ENCODE data around the gene FAM219B.

FAM219B gene

DNA sequence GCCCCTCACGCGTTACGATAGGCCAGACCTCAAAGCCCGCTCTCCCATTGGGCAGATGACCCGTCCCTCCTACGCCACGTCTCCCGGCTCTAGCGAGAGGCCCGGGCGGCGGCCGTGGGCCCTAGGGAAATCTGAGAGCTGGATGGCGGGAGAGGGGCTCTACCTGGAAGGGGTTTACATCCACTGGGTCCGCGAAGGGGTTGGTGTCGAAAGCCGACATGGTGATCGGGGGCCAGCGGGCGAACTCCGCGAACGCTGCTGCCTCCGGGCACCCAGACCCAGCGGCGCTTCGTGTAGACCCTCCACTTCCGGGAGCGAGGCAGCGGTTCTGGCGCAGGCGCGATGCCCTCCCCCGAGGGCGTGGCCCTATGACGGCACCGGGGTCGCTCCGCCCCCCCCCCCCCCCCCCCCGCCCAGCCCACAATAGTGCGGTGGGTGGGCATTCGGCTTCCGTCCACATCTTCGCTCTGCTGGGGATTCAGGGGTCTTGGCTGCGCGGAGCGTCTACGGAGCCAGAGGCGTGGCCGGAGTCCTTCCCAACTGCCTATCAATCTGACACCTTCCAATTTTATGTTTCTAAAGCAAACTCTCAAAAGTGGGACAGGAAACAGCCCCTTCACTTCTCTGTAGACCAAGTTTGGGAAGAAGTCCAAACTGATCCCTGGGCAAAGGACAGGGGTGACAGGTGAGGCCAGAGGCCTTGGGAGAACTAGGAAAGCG lies 33.5 kb downstream of the FAM219B start, which contains the start of gene SCAMP2:
Gene SCAMP2 (minus strand): TSS at position 330 of the 720 bp plus-strand sequence. CDS start 110 bp downstream, at position 220.
- DNase-seq (ENCODE audit: low spot score): peak; percentile 96

DNA sequence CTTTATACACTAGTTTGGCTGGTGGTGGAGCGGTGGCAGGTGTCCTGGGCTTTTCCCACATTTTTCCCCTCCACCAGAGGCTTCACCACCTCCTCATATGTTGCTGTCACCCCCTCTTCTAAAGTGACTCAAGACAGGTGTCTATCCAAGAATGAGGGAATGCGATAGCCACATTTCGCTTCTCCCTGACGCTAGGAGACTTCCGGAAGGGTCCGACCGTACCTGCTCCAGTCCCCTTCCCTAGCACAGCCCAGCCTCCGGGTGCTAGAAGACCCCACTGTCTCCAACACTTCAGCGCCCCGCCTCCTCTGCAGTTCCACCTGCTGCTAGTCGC lies 34.0 kb downstream of the FAM219B start:
- no peak for DNase-seq (ENCODE audit: low spot score)

DNA sequence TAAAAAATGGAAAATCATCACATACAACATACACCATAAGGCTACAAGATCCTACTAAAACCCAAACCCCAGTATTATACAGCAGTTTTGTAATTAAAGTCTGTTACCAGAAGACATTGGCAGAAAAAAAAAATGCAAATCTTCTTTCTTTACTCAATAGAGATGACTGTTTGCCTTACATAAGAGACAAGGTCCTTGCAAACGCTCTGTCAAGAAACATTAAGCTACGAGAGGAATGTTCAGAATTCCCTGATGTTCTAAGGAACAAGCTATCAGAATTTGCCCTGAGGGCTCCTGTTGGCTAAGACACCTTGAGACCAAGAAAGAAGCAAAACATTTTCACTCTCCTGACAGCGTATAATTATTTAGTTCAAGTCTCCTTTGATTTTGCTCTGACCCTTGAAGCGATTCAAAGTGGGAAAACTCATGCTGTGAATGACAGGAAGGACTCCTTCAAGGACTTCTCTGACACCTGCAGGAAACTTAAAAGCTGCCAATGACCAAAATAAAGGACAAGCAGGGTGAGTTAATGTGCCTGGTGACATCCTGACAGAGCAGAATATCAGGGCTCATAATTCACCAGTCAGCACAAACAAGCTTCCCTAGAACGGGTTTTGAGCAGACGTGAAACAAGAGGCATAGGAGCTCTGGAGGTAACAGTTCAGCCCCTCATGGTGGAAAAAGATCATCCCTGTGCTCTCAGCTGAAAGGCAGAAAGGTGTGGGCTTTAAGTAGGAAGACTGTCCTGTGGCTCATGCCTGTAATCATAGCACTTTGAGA lies 36.0 kb downstream of the FAM219B start:
- DNase-seq (ENCODE audit: low spot score): no peak

- no peak for DNase-seq (ENCODE audit: low spot score)
Measured at GRCh38 chr15:74869726-74870407, 36.8 kb downstream of the FAM219B start.

- DNase-seq (ENCODE audit: low spot score): no peak
Measured at GRCh38 chr15:74869372-74869725, 37.3 kb downstream of the FAM219B start.

- DNase-seq (ENCODE audit: low spot score): no peak
Measured at GRCh38 chr15:74868059-74868458, 38.6 kb downstream of the FAM219B start.

DNA sequence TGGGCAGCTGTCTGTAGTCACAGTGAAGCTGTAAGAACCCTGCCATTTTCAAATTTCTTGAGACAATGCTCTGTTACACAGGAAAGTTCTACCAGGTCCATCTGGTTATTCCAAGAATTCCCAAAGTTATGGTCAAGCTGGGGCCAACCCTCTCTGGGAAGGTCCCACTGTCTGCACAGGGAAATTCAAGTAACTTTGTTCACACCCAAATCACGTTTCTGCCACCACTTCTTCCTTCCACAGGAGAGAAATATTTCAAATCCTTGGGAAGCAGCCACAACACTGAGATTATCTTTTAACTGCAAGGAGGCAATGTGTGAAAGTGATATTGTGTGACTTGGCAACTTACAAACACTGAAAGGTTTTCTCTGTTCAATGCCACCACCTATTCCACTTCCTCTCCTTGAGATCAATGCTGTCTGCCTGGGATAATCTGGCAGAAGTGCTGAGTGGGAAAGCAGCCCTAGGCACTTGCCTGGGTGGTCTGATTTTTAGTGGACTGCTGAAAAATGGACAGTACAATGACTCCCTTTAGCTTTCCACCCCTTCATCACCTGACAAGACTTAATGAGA lies 39.1 kb downstream of the FAM219B start:
- no peak for DNase-seq (ENCODE audit: low spot score)

GRCh38 chr15:74866090-74866489 lies 40.6 kb downstream of the FAM219B start:
- no peak for DNase-seq (ENCODE audit: low spot score)

- no peak for DNase-seq (ENCODE audit: low spot score)
Measured at GRCh38 chr15:74865316-74865715, 41.3 kb downstream of the FAM219B start.

DNA sequence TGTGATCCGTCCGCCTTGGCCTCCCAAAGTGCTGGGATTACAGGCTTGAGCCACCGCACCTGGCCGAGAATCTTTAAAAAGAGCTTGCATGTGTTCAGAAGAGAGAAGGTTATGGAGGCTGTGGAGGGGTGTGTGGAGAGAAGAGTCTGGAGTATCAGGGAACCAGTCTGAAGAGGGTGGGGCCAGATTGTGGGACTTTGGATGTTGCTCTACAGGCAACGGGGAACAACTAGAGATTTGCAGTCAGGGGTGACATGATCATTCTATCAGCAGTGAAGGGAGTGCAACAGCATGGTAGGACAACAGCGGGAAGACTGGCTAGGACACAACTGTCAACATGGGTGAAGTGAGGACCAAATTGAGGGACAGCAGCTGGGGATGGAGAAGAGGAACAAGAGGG lies 42.4 kb downstream of the FAM219B start:
- DNase-seq (ENCODE audit: low spot score): no peak

DNA sequence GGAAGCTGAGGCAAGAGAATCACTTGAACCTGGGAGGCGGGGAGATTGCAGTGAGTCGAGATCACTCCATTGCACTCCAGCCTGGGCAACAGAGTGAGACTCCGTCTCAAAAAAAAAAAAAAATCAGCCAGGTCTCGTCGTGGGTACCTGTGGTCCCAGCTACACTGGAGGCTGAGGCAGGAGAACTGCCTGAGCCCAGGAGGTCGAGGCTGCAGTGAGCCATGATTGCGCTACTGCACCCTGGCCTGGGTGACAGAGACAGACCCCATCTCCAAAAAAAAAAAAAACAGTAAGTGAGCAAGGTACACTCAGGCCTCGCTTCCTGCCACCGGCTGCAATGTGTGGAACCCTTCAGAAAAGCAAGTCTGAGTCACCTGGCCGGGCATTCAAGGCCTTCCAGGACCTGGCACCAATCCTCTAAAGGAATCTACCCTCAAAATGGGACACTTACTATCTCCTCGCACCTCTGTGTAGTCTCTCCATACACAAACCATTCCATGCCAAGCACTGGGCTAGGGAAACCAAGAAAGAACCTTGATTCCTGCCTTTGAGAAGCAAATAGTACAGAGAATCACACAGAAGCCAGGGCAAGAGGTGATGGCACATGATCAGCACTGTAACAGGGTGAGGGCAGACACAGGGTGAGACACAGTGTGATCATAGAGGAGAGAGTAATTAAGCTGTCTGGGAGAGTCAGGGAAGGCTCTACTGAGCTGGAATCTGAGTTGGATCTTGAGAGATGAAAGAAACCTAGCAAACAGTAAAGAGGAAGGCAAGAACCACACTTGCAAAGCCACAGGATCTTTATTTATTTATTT lies 43.2 kb downstream of the FAM219B start:
- no peak for DNase-seq (ENCODE audit: low spot score)

DNA sequence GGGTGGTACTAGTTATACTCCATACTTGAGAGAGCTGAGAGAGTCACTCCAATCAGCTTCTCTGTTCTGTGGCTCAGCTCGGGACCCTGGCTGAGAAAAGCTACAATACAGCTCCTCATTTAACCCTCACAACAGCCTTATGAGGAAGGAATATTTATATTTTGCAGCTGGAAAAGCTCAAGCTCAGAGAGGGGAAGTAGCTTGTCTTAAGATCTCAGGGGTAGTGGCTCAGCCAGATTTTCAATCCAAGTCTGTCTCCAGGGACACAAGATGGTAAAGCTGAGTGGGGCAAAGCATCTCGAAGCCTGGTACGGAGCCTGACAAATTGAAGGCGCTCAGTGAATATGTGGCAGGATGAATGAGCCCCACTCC lies 48.3 kb downstream of the FAM219B start:
- DNase-seq (ENCODE audit: low spot score): no peak

- no peak for DNase-seq (ENCODE audit: low spot score)
Measured at GRCh38 chr15:74857671-74858368, 48.8 kb downstream of the FAM219B start.

DNA sequence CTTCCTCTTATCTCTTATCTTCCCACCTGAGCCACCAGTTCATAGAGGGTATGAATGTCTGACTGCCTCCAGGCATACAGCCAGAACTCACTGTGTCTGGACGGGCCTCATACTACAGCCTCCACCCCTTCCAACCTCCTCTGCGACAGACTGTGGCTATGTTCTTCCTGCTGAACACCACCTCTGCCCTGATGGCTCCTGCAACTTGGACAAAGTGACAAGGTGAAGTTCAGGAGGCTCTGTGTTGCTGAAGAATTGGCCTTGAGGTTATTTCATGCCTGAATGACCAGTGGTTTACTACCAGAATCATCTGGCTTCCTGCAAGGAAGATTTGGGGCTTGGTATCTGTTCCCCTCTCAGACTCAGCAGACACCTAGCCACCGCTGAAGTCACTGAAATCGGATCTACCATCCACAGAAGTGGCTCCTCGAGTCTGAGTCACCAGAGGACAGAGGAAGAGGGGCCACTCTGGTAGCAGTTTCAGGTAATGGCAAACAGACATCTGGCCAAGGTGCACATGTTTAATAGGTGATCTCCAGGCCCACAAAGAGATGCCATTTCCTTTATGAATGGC lies 49.5 kb downstream of the FAM219B start:
- DNase-seq (ENCODE audit: low spot score): no peak

GRCh38 chr15:74856537-74856936 lies 50.1 kb downstream of the FAM219B start:
- no peak for DNase-seq (ENCODE audit: low spot score)

- no peak for DNase-seq (ENCODE audit: low spot score)
Measured at GRCh38 chr15:74855857-74856256, 50.8 kb downstream of the FAM219B start.

DNA sequence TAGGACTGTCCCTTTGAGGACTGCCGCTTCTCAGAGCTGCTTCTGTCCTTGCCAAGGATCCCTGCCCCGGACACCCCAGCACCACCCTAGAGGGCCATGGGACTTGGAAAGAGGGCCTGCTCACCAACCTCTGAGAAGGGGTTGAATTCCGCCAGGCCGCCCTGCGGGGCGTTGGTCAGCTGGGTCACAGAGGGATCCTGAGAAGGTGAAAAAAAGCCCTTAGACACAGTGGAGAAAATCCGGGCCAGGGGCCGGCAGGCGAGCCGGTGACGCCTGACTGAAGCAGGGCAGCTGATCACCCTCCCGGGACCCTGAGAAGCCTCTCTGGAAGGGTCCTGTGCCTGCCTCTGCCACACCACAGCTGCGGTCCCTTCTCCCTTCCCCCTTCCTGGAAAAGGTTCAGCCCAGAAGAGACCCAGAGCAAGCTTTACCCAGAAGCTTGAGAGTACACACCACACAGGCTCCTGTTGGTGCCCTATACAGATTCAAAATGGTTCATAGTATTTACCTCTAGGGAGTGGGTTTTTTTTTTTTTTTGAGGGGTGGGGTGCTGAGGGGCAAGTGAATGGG lies 52.1 kb downstream of the FAM219B start:
- no peak for DNase-seq (ENCODE audit: low spot score)

DNA sequence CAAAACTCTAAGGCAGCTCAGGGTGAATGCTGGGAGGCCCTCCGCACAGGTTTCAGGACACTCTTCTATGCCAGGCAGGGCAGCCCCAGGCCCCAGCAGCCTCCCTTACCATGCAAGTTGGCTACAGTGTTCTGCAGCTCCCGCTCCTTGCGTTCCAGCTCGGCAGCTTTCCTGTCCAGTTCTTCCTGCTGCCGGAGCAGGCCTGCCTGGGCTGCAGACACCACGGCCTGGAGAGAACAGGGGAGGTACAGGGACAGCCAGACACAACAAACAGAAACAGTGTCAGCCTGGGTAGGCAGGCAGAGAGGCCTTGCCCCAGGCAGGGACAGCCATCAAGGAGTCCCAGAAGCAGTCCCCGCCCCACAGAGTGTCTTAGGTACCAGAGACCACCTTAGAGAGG lies 54.7 kb downstream of the FAM219B start:
- DNase-seq (ENCODE audit: low spot score): no peak

GRCh38 chr15:74850393-74850792 lies 56.3 kb downstream of the FAM219B start:
- DNase-seq (ENCODE audit: low spot score): no peak

All from ecto neural progenitor cell (in vitro differentiated cells).